Neural cell (in vitro differentiated cells): Measurements from ENCODE around the gene GGT1.

Experiments
- CTCF ChIP-seq: fragments of 450-650 bp; IDR thresholded peaks from 2 replicates; pipeline ENCODE4 v1.5.1; 2014; ENCODE audit warnings: antibody characterized with exemption, mild to moderate bottlenecking, moderate library complexity; ENCODE audit not compliant: poor library complexity, severe bottlenecking
- EP300 ChIP-seq: fragments of 450-650 bp; conservative IDR thresholded peaks from 2 replicates; pipeline ENCODE4 v1.6.1; 2014; ENCODE audit warnings: antibody characterized with exemption, mild to moderate bottlenecking, moderate library complexity; ENCODE audit not compliant: poor library complexity, severe bottlenecking
- EZH2 ChIP-seq: fragments of 200-600, 300-800 bp; shearing (Covaris generic), sonication (generic); IDR thresholded peaks from 2 replicates; pipeline ENCODE4 v1.6.1; 2014; ENCODE audit warnings: antibody characterized with exemption, low read length, borderline replicate concordance, mild to moderate bottlenecking; ENCODE audit not compliant: insufficient read depth, poor library complexity, severe bottlenecking
- RAD21 ChIP-seq: fragments of 450-650 bp; conservative IDR thresholded peaks from 2 replicates; pipeline ENCODE4 v1.6.1; 2014; ENCODE audit warnings: antibody characterized with exemption, mild to moderate bottlenecking, moderate library complexity
- REST ChIP-seq: IDR thresholded peaks from 2 replicates; pipeline ENCODE4 v1.6.1; 2012; ENCODE audit warnings: borderline replicate concordance
- SMC3 ChIP-seq: fragments of 450-650 bp; conservative IDR thresholded peaks from 2 replicates; pipeline ENCODE4 v1.6.1; 2014; ENCODE audit warnings: antibody characterized with exemption, mild to moderate bottlenecking, moderate library complexity; ENCODE audit not compliant: poor library complexity

GRCh38 chr22:24601217-24602104 is 1.5 kb upstream of the GGT1 start:
- TF ChIP-seq CTCF (no peak), EP300 (no peak), RAD21 (no peak), SMC3 (no peak), REST (no peak), EZH2 (no peak)
